Stimulated activated CD8-positive, alpha-beta memory T cell treated with anti-CD3 and anti-CD28 coated beads, Interleukin-15, amount 100 ng/mL, for 1 hour (primary cell): ENCODE data around the gene NEFH.

Experiments
- DNase-seq: peaks from one replicate; pipeline ENCODE4 v3.0.0-alpha.2; 2020; ENCODE audit warnings: low read depth

Gene NEFH

GRCh38 chr22:29493636-29494035, 13.6 kb downstream of the NEFH start:
- DNase-seq, result no peak

- no peak for DNase-seq
Measured at GRCh38 chr22:29499852-29500251, 19.8 kb downstream of the NEFH start.

DNA sequence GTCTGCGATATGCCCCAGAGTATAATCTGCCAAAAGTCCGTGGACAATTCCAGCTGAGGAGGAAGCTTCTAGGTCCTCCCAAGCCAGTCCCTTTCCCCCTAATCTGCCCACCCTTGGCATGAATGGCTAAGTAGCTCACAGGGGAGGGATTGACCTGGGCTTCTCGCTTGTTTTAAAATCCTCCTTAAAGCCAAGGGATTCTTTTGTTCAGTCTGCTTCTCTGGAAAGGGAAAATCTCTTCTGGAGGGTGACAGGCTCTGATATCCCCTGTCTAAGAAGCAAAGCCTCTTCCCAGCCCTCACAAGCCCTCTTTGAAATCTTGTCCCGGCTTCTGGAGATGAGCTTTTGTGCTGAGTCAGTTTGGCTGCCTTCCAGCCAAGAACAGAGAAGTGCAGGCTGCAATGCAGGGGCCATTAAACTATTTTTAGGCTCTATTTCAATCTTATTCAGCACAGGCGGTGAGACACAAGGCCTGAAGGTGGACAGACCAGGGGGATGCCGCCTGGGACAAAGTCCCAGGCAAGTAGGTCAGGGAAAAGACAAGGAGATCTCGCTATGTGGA, 23.9 kb downstream of the NEFH start:
- DNase-seq, result no peak

GRCh38 chr22:29509298-29509697, 29.3 kb downstream of the NEFH start:
- no peak for DNase-seq

GRCh38 chr22:29509815-29510214, 29.8 kb downstream of the NEFH start:
- DNase-seq, result no peak

DNA sequence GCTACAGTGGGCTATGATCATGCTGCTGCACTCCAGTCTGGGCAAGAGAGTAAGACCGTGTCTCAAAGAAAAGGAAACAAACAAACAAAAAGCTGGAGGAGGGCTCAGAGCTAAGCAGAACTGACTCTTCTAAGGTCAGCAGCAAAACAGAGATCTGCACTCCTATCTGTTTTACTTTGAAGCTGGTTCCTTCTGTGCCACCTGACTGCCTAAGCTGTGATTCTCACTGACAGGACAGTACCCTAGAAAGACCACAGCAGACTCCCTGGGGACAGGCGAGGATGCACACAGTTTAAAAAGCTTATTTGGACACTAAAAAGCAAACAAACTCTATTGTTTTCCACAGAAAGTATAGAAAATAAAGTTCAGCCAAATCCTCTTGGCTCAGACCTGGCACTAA, 30.5 kb downstream of the NEFH start:
- no peak for DNase-seq

GRCh38 chr22:29511126-29511862, 31.3 kb downstream of the NEFH start:
- DNase-seq, result no peak

DNA sequence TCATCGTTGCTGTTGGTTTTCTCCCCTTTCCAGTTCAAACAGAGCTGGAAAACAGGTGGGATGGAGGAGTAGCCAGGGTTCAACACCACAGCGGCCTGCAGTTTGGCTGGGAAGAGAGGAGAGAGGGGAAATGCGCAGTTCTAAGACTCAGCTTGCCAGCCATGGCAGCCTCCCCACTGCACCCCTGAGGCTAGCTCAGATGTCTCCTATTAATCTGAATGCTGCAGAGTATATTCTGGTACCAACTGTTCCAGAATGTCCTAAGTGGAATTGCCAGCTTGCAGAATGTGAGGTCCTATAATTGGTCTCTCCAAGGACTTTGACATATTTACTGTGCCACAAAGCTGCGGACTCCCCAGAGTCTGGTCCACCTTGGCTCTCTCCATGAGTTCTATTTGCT, 32.0 kb downstream of the NEFH start:
- DNase-seq, result no peak

DNA sequence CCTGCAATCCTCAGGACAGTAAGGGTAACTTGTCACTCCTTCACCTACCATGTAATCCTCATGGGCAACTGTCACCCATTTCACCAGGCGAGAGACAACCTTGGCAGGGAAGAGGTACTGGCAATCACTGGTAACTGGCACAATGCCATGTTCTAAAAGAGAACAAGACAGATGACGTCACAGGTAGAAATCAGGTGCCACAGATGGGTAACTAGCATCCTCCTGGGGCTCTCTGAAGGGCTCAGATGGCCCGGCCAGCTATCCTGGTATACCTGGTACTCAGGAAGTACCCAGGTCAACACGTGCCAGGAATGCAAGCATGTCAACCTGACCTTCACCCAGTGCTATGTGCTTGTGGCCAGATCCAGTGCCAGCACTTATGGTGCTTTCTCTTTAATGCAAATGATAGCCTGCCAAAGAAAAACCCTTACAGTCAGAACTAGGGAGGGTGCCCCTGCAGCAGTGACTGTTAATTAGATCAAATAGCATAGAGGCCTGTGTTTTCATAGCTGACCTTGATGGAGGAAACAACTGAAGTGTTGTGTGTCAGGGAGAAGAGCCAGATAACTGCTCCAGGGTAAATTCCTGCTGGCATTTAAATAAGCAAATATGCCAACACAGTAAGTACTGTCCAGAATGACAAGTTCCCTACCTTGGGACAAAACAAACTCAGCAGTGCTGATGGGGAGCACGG, 37.3 kb downstream of the NEFH start:
- DNase-seq, result no peak

GRCh38 chr22:29518427-29518826, 38.4 kb downstream of the NEFH start:
- DNase-seq, result no peak

DNA sequence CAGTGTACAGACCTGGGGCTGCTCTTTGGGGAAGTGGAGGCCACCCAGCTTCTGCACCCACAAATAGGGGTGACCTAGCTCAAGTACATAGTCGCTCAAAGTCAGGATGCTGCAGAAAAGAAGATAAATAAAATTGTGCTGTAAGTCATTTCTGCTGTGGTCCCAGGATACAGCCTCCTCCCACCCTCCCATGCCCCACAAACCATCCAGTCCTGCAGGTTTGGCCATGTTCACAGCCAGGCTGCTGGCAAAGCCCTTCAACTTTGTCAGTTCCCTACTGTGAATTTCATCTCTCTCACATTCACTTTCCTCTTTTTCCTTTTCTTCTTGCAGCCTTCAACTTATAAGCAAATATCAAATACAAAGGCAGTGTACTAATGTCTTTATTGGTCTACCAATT, 40.0 kb downstream of the NEFH start:
- no peak for DNase-seq

GRCh38 chr22:29520851-29521250, 40.8 kb downstream of the NEFH start:
- no peak for DNase-seq

DNA sequence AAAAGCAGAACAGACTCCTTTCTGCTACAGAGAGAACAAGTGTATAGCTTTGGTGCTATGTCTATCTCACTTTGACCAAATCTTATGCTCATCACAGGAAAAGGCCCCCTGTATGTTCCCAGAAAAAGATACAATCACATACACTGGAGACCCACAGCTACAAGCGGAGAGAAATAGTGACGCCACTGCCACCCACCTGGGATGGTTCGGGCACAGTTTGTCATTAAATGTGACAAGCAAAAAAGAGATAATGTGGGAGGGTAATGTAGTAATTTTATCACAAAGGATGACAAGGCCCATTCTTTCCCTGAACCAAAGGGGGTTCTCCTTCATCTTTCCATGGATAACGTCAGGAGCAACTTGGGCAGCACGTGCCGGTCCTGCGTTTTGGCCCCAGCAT, 41.5 kb downstream of the NEFH start:
- DNase-seq, result no peak

DNA sequence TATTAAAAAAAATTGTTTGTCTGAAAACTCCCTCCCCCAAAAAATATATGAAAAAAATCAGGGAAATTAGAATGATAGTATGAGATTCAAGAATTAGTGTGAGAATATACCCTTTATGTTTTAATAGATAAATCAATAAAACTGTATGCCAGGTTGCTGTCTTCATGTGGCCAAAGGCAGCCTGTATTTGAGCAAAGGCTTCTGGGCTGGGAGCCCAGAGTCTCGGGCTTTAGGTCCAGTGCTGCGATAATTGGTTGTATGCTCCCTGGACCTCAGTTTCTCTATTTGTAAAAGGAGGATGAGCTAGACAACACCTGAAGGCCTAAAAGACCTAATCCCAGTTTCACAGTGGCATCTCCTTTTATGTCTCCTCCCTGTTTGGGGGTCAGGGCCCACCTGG, 43.7 kb downstream of the NEFH start:
- no peak for DNase-seq

- no peak for DNase-seq
Measured at GRCh38 chr22:29524442-29525191, 44.6 kb downstream of the NEFH start.

DNA sequence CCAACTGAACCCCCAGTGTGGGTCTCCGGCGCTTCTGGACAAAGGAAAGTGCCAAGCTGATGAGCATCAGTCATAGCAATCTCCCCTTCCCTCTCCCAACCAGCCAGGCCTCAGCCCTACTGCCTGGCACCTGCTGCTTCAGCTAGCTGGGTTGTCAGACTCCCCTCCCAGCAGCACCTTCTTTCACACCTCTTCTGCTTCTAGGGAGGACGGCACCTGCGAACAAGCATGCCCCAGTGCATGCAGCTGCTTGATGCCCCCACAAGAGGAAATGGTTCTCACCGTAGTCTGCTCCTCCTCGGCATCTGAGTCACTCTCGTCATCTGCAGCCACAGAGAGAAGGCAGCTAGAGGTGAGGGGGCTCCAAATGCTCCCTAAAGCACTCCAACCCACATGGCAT, 48.1 kb downstream of the NEFH start:
- no peak for DNase-seq

DNA sequence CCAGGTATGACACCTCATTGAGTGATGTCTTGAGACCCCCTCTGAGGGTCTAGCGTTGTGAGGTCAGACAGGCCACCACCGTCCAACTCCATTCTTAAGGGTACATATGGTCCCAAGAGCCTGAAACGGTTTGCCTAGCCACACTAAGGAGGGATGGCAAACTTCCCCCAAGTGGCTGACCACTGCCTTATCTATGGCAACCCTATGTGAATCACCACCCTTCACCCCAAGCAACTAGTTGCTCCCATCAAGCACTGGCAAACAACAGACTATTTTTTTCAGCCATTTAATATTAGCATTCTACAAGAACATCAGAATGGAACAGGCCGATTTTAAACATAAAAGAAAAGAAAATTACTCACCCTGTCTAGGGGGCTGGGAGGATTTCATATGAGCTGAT, 50.7 kb downstream of the NEFH start:
- DNase-seq, result no peak

GRCh38 chr22:29531419-29531818, 51.4 kb downstream of the NEFH start:
- no peak for DNase-seq

- no peak for DNase-seq
Measured at GRCh38 chr22:29536411-29536810, 56.4 kb downstream of the NEFH start.

- DNase-seq, result no peak
Measured at GRCh38 chr22:29539105-29539504, 59.1 kb downstream of the NEFH start.
